HG02571 (cell line): ENCODE measurements around the gene POP7.
"Not testable (repeated sequence)": the region's sequence is repeated elsewhere in the genome, so short reads cannot be mapped to it uniquely, and the experiment has no call there.

Source experiments
- ATAC-seq: cut with Tn5 transposase; IDR thresholded peaks from one replicate; pipeline ENCODE4 v1.9.1; 2021; ENCODE audit warnings: mild to moderate bottlenecking, moderate library complexity; ENCODE audit not compliant: unreplicated experiment

The POP7 gene

DNA sequence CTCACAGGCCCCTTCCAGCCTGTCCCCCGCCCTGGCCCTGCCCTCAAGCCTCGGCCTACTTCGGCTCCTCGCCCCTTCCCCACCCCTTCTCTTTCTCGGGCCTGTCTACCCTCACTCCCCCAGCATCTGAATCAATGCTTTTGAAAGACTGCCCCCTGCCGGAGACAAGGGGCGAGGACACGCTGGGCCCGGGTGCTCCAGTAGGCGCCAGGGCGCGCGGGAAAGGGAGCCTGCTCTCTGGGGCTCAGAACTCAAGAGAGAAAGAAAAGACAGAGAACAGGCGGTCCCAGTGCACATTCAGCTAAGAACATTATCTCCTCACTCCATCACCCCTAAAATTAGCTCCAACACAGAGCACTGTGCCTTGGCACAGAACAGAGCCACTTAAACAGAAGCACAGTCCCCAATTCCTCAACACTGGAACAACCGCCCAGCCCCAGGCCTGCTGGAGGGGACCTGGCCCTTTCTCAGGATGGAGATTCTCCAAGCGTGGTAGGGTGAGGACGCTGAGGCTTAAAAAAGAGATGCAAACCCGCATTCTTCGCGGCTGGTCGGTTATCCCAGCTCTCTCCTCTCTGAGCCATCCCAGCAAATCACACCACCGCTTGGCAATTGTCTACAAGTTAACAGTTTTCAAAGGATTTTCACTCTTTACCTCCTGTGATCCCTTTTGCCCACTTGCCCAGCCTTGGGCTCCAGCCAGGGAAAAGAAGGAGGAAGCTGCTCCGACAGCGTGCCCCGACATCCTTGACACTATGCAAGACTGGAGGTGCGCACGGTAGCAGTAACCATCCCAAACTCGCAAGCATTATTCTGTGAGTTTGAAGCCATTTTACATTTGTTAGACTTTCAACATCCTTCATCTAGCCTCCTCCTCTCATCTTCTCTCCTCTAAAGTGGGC, 14.0 kb upstream of the POP7 start:
- ATAC-seq = no peak

DNA sequence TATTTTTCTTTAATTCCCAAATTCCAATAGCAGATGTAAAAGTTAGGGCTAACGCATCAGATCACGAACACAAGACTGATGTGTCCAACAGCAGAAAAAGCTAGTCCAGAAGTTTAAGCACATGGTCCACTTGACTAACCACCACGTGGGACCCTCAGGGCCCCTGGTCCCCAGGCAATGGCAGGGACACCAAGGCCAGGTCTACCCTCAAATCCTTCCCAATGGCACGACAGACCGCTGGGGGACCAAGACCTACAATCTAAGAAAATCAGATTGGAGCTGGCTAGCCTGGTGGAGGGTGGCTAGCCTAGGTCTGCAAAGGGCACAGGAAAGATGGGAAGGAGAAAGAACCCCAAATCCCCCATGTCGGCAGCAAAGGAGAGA, 13.4 kb upstream of the POP7 start:
- ATAC-seq = no peak

DNA sequence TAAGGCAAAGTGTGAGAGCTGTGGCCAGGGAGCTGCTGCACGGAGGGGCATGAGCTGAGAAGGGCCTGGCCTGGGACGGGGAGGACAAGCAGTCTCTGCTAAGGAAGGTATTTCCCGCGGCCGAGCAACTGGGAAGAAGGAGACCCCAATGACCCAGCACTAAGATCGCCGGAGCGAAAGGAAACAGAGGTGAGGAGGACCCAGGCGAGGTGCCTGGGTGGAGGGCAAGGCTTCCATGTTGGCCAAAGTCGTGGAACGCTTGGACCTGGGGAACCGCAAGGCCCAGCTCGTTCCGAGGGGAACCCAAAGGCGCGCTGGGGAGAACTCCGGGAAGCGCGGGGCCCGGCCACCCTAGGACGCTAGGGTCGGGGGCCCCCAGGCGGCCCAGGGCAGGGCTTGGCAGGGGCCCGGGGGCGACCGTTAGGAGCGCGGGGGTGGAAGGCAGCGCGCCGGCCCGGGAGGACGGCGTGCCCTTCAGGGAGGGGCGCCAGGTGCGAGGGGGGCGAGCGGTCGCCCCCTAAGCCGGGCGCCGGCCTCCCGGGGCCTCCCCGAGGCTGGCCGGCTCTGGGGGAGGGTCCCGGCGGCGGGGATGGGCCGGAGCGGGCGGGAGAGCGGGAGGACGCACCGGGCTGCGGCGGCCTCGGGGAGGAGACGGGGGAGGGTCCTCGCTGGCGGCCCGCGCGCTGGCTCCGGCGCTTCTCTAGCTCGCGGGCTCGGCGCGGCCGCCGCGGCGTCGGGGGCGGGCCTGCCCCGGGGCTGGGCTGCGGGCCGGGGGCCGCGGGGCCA, 12.4 kb upstream of the POP7 start:
- no peak for ATAC-seq

DNA sequence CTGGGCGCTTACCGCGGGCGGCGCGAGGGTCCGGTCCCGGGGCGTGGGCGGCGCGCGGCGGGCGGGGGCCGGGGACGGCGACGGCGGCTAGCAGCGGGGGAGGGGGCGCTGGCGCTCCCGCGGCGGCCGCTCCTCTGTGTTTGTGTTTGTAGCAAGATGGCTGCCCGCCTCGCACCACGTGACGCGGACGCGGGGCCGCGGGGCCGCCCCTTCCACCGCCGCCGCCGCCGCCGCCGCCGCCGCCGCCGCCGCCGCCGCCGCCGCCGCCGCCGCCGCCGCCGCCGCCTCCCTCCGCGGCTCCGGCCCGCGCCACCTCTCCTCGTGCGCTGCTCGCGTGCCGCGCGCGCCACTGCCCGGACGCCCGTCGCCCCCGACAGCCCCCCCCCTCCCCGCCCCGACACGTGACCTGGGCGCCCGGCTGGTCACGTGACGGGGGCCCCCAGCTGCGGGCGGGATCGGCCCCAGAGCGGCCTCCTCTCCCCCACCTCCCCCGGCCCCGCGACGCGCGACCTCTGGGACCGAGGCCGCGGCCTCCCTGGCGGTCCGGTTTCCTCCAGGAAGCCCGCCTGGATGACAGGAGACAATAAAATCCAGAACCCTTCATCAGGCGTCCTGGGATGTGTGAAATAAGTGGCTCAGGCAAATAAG, 11.7 kb upstream of the POP7 start, which contains the start of gene GIGYF1:
TSS of gene GIGYF1 (minus strand) at position 153 of the 648 bp plus-strand sequence. CDS start 6,012 bp downstream, outside the sequence.
- peak; percentile 49 for ATAC-seq

DNA sequence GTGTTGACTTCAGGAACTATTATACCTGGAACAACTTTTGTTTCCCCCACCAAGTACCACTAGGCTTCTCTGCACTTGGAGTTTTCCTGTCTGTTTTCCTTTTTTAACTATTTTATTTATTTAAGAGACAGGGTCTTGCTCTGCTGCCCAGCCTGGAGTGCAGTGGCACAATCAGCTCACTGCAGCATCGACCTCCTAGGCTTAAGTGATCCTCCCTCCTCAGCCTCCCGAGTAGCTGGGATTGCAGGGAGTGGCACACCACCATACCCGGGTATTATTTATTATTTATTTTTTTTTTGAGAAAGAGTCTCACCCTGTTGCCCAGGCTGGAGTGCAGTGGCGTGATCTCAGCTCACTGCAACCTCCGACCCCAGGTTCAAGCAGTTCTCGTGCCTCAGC, 9.8 kb upstream of the POP7 start:
- ATAC-seq = no peak

DNA sequence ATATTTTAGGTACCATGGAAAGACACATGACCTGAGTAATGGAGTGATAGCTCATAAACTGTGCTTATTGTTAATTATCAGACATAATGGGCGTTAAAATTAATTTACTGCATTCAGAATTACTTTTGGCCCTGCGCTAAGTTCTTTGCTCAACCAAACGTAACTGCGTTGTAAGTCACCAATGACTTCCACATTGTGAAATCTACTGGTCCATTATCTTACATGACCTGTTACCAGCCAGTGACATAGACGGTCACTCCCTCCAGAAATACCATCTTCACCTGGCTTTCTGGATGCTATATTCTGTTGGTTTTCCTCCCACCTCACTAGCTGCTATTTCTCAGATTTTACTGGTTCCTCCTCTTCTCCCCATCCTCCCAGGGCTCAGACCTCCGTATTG, 6.9 kb upstream of the POP7 start:
- ATAC-seq = no peak

DNA sequence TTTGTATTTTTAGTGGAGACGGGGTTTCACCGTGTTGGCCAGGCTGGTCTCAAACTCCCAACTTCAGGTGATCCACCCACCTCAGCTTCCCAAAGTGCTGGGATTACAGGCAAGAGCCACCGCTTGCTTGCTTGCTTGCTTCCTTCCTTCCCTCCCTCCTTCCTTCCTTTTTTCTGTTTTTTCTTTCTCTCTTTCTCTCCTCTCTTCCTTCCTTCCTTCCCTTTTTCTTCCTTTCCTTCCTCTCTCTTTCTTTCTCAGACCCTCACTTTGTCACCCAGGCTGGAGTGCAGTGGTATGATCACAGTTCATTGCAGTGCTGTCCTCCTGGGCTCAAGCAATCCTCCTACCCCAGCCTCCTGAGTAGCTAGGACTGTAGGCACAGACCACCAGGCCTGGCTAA, 4.8 kb upstream of the POP7 start:
- ATAC-seq = not testable (repeated sequence)

DNA sequence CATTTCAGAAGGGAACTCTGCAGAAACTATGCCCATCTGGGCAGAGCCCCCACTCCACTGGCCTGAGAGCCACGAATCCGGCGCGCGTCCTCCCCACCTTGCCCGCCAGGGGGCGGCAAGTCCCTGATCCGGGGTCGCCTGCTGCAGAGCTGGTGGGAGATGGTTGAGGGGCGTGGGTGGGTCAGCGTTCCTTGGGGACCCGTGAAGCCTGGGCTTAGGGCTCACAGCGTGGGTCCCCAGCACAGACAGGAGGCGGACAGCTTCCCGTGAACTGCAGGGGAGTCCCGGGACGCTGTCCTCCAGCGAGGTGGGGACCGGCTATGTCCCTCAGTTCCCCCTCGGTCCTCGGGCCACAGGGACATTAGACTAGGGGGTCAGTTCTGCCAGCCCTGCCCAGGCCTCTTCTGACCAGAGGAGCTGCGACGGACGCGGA, 585 bp upstream of the POP7 start:
- ATAC-seq = peak; percentile 53

DNA sequence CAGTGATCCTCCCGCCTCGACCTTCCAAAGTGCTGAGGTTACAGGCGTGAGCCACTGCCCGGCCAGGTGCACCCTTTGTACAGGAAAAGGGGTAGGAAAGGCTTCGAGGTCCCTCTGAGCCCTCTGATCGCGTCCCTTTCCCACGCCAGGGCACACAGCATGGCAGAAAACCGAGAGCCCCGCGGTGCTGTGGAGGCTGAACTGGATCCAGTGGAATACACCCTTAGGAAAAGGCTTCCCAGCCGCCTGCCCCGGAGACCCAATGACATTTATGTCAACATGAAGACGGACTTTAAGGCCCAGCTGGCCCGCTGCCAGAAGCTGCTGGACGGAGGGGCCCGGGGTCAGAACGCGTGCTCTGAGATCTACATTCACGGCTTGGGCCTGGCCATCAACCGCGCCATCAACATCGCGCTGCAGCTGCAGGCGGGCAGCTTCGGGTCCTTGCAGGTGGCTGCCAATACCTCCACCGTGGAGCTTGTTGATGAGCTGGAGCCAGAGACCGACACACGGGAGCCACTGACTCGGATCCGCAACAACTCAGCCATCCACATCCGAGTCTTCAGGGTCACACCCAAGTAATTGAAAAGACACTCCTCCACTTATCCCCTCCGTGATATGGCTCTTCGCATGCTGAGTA, 871 bp downstream of the POP7 start:
- no peak for ATAC-seq

DNA sequence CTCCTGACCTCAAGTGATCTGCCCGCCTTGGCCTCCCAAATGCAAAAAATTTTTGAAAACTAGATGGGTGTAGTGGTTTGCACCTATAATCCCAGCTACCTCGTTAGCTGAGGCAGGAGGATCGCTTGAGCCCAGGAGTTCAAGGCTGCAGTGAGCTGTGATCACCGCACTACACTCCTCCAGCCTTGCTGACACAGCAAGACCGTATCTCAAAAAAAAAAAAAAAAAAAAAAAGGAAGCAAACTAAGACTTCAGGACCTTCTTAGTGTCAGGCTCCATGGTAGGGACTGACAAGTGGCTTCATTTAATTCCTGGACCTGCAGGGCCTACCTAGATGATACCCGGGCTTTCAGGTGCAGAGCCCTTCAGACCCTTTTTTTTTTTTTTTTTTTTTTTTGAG, 2.5 kb downstream of the POP7 start:
- no peak for ATAC-seq

DNA sequence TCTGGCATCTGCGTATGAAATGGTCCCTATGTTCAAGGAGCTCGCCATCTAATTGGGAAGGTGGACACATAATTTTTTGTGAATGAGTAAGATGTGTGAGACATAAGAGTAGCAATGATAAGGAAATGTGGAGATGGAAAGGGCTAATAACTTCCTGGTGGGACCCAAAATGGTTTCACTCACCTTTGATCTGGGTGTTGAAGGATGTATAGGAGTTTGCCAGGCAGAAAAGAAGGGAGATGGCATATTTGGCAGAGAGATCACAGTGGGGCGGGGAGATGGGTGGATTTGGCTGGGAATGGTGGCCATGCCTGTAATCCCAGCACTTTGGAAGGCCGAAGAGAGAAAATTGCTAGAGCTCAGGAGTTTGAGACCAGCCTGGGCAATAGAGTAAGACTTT, 4.5 kb downstream of the POP7 start:
- ATAC-seq = no peak

DNA sequence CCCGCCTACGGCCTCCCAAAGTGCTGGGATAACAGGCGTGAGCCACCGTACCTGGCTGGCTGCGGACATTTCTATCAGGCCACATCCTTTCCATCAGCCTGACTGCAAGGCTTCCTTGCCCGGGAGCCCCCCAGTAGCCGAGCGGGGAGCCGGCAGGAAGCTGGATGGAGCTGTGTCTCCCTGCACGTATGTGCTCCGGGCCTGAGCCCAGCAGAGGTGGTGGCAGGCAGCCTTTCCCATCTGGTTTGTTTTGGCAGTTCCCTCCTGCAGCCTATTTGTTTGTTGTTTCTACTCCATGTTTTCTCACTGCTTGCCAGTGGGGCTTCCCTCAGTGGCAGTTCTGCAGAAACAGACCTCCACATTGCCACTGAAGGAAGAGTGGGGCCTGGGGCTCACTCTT, 5.4 kb downstream of the POP7 start:
- no peak for ATAC-seq

DNA sequence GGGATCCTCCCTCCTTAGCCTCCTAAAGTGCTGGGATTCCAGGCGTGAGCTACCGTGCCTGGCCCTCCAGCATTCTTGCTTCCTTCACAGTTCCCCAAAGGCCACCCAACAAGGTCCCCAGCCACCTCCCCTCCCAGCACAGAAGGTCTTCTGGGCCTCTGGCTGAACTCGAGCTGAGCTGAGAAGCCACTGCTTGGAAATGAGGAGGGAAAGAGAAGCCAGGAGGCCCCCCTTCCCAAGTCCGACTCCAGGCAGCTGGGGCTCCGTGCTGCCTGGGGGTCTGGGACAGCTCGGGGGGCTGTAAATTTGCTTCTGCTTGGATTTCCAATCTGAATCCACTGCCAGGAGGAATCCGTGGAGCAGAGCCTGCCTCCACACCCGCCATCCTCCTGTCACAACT, 8.8 kb downstream of the POP7 start:
- ATAC-seq = no peak

DNA sequence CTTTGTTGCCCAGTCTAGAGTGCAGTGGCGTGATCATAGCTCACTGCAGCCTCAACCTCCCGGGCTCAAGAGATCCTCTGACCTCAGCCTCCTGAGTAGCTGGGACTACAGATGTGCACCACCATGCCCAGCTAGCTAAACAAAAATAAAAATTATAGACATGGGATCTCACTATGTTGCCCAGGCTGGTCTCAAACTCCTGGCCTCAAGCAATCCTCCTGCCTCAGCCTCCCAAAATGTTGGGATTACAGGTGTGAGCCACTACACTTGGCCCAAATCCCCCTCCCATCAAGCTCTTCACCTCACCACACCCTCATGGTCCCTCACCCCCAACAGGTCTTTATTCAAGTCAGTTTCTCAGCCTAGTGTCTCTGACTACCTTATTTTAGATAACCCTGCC, 11.2 kb downstream of the POP7 start:
- not testable (repeated sequence) for ATAC-seq

DNA sequence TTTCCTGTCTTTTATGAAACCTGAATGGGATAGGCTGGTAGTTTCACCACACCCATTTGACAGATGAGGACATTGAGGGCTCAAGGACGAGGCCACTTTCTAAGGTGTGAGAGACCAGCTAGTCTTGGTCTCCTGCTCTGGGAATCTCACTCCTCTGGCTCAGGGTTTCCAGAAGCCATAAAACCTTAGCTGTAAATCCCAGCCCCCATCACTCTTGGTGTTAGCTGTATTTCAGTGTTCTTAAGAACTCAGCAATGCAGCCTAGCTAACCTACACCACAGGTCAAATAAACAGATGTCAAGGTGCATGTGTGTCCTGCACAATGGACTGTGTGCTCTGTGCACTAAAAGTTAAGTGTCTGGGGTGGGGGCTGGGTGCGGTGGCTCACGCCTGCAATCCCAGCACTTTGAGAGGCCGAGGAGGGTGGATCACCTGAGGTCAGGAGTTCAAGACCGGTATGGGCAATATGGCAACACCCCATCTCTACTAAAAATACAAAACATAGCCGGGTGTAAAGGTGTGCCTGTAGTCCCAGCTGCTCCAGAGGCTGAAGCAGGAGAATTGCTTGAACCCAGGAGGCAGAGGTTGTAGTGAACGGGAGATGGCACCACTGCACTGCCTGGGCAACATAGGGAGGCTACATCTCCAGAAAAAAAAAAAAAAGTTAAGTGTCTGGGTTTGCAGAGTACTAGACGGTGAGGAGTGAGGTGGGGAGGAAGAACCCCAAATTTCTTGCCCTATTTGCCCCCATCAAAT, 13.8 kb downstream of the POP7 start:
- ATAC-seq = no peak

DNA sequence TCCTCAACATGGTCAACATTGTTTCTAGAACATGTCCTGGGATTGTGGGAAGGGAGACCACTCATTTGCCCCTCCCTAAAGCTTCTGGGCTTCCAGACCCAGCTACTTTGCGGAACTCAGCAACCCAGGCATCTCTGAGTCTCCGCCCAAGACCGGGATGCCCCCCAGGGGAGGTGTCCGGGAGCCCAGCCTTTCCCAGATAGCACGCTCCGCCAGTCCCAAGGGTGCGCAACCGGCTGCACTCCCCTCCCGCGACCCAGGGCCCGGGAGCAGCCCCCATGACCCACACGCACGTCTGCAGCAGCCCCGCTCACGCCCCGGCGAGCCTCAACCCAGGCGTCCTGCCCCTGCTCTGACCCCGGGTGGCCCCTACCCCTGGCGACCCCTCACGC, 14.4 kb downstream of the POP7 start, which contains the start of gene EPO:
TSS of gene EPO (plus strand) at position 190 of the 392 bp plus-strand sequence. CDS start 513 bp downstream, outside the sequence.
- ATAC-seq = no peak

DNA sequence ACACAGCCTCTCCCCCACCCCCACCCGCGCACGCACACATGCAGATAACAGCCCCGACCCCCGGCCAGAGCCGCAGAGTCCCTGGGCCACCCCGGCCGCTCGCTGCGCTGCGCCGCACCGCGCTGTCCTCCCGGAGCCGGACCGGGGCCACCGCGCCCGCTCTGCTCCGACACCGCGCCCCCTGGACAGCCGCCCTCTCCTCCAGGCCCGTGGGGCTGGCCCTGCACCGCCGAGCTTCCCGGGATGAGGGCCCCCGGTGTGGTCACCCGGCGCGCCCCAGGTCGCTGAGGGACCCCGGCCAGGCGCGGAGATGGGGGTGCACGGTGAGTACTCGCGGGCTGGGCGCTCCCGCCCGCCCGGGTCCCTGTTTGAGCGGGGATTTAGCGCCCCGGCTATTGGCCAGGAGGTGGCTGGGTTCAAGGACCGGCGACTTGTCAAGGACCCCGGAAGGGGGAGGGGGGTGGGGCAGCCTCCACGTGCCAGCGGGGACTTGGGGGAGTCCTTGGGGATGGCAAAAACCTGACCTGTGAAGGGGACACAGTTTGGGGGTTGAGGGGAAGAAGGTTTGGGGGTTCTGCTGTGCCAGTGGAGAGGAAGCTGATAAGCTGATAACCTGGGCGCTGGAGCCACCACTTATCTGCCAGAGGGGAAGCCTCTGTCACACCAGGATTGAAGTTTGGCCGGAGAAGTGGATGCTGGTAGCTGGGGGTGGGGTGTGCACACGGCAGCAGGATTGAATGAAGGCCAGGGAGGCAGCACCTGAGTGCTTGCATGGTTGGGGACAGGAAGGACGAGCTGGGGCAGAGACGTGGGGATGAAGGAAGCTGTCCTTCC, 15.0 kb downstream of the POP7 start:
- no peak for ATAC-seq

DNA sequence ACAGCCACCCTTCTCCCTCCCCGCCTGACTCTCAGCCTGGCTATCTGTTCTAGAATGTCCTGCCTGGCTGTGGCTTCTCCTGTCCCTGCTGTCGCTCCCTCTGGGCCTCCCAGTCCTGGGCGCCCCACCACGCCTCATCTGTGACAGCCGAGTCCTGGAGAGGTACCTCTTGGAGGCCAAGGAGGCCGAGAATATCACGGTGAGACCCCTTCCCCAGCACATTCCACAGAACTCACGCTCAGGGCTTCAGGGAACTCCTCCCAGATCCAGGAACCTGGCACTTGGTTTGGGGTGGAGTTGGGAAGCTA, 15.5 kb downstream of the POP7 start:
- ATAC-seq = no peak

DNA sequence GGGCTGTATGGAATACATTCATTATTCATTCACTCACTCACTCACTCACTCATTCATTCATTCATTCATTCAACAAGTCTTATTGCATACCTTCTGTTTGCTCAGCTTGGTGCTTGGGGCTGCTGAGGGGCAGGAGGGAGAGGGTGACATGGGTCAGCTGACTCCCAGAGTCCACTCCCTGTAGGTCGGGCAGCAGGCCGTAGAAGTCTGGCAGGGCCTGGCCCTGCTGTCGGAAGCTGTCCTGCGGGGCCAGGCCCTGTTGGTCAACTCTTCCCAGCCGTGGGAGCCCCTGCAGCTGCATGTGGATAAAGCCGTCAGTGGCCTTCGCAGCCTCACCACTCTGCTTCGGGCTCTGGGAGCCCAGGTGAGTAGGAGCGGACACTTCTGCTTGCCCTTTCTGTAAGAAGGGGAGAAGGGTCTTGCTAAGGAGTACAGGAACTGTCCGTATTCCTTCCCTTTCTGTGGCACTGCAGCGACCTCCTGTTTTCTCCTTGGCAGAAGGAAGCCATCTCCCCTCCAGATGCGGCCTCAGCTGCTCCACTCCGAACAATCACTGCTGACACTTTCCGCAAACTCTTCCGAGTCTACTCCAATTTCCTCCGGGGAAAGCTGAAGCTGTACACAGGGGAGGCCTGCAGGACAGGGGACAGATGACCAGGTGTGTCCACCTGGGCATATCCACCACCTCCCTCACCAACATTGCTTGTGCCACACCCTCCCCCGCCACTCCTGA, 16.7 kb downstream of the POP7 start:
- no peak for ATAC-seq
